Mesothelial cell of epicardium (in vitro differentiated cells): ENCODE data around the gene DNAJC7. TPM values are rescaled to one million over a fixed set of nuclear protein-coding genes. Genes with fewer than 3 reads are reported as not detected.
A peak's percentile ranks its signal among the peaks of the same experiment; 100 is the strongest.

Experiments used
- DNase-seq, 2 experiments: peaks; one replicate each; pipeline ENCODE4 v3.0.0; 2021; ENCODE audit warnings: low spot score in 2 of 2; ENCODE audit not compliant: unreplicated experiment in 2 of 2
- H3K27ac Mint-ChIP-seq: 2 replicates; pipeline ENCODE4 v1.8.0; 2021; ENCODE audit warnings: mixed read lengths
- H3K27me3 Mint-ChIP-seq: 2 replicates; pipeline ENCODE4 v1.8.0; 2021; ENCODE audit warnings: low read depth, mixed read lengths
- H3K36me3 Mint-ChIP-seq: 2 replicates; pipeline ENCODE4 v1.8.0; 2021; ENCODE audit warnings: mixed read lengths
- H3K4me1 Mint-ChIP-seq: 2 replicates; pipeline ENCODE4 v1.8.0; 2021; ENCODE audit warnings: mixed read lengths
- H3K4me3 Mint-ChIP-seq: 2 replicates; pipeline ENCODE4 v1.8.0; 2021; ENCODE audit warnings: mild to moderate bottlenecking, moderate library complexity, mixed read lengths
- H3K9me3 Mint-ChIP-seq: 2 replicates; pipeline ENCODE4 v1.8.0; 2021; ENCODE audit warnings: mixed read lengths
- total RNA-seq: library from RNA; stranded (reverse); gene quantifications from 3 replicates; pipeline ENCODE4 v1.2.1, GENCODE V29; 2021
- TF ChIP-seq, protein P1 (sequence below): fragments of 200-600 bp; sonication (generic); IDR thresholded peaks from one replicate; pipeline ENCODE4 v1.5.0; 2021; ENCODE audit warnings: antibody characterized with exemption; ENCODE audit not compliant: unreplicated experiment

DNAJC7 gene
- total RNA-seq, 1 donor from 2014 or later = 103 TPM

DNA sequence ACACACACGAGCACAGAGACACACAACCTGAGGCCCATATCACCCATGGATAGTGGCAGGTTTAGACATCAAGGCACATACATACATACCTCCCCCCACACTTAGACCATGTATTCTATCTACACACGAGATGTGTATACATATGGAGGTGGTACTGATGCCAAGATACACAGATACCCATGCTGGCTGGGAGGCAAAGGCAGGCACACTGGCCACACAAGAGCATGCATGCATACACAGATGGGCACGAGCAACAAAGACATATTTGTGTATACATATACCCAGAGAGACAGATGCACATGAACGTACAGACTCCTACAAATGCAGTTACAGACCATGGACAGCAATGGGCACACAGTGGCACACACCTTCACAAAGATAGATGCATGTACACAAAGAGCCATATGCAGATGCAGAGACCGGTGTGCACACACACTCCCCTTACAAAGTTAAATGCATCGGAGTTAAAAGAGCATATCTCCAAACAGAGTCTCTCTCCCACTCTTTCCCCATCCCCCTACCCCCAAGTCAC is 35.2 kb upstream of the DNAJC7 start:
- H3K27me3 Mint-ChIP-seq = peaks cover 28% of the 10 kb centered on the region
- no peak overlapping the region for H3K4me3 Mint-ChIP-seq
- peaks cover 34% of the 10 kb centered on the region for H3K4me1 Mint-ChIP-seq
- H3K9me3 Mint-ChIP-seq = no peaks in the 10 kb centered on the region
- no peak for DNase-seq
- no peaks in the 10 kb centered on the region for H3K36me3 Mint-ChIP-seq
- TF ChIP-seq, protein P1, sequence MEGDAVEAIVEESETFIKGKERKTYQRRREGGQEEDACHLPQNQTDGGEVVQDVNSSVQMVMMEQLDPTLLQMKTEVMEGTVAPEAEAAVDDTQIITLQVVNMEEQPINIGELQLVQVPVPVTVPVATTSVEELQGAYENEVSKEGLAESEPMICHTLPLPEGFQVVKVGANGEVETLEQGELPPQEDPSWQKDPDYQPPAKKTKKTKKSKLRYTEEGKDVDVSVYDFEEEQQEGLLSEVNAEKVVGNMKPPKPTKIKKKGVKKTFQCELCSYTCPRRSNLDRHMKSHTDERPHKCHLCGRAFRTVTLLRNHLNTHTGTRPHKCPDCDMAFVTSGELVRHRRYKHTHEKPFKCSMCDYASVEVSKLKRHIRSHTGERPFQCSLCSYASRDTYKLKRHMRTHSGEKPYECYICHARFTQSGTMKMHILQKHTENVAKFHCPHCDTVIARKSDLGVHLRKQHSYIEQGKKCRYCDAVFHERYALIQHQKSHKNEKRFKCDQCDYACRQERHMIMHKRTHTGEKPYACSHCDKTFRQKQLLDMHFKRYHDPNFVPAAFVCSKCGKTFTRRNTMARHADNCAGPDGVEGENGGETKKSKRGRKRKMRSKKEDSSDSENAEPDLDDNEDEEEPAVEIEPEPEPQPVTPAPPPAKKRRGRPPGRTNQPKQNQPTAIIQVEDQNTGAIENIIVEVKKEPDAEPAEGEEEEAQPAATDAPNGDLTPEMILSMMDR = no peak
- no peak overlapping the region for H3K27ac Mint-ChIP-seq

DNA sequence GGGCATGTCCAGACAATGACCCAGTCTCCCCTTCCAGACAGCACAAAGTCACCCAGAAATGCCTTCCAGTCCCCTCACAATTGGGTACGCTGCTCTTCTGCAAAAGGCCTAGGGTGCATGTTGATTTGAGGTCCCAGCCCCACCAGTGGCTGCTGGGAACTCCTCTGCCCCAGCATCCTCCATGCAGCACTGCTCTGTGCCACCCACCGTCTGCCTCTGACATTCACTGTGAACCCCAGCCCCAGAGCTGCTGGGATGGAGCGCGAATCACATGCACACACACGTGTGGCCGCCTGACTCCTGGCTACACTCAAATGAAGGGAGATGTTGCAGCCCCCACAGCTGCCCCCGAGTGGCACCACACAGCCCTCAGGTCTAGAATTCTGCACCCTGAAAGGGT is 34.4 kb upstream of the DNAJC7 start:
- Mint-ChIP-seq H3K9me3 (no peaks in the 10 kb centered on the region), H3K27ac (no peak overlapping the region), H3K27me3 (peaks cover 28% of the 10 kb centered on the region), H3K4me1 (peaks cover 32% of the 10 kb centered on the region), H3K36me3 (no peaks in the 10 kb centered on the region), H3K4me3 (peak overlapping the region; percentile 25)
- TF ChIP-seq, protein P1 = no peak
- DNase-seq = no peak

DNA sequence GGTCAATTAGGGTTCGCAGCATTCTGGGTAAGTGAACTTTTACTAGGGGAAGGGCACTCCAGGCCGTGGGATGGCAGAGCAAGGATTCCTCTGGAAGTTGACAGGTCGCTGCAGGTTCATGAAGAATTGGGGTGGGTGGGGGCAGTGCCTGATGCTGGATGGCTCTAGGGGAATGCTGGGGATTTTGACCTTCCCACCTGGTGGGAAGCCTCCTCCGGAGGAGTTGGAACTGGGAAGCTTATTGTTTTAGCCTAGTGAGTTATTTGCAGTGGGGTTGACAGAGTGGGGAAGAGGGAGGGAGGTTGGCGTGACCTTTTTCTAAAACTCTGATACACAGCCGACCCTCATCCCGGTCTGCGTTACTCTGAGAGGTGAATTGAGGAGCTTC is 33.8 kb upstream of the DNAJC7 start:
- H3K27me3 Mint-ChIP-seq = peaks cover 28% of the 10 kb centered on the region
- H3K4me3 Mint-ChIP-seq = peak overlapping the region; percentile 66
- no peak for DNase-seq
- no peaks in the 10 kb centered on the region for H3K9me3 Mint-ChIP-seq
- H3K36me3 Mint-ChIP-seq = no peaks in the 10 kb centered on the region
- H3K27ac Mint-ChIP-seq = no peak overlapping the region
- TF ChIP-seq, protein P1 = no peak
- H3K4me1 Mint-ChIP-seq = peaks cover 32% of the 10 kb centered on the region

DNA sequence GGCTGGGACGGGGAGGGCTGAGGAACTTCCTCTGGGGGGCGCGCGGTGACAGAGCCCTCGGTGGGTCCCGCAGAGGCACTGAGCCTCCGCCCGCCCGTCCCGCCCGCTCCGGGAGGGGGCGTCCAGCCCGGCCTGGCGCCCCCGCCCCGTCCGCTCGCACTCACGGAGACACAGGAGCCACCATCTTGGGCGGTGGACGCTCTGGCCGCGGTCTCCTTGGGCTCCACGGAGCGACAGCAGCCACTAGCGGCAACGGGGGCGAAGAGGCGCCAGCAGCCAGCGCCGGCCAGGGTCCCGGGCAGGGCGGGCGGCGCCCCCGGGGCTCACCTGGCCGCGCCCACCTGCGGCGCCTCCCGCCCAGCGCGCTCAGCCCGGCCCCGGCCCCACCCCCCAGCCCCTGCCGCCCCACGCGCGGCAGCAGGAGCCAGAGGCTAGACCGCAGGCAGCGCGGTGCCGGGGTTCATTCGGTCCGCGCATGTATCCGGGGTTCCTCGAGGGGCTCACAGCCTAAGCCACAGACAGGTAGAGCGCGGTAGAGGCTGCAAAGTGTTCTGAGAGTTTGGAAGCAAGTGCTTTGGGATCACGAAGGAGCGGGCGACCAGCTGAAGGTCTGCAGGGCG is 33.3 kb upstream of the DNAJC7 start, which contains the start of gene C17orf113:
Gene C17orf113, minus strand, starts transcription at position 209 of the 620 bp plus-strand sequence. CDS start 7,225 bp downstream, outside the sequence.
- Mint-ChIP-seq H3K4me1 (peaks cover 30% of the 10 kb centered on the region), H3K36me3 (no peaks in the 10 kb centered on the region), H3K4me3 (peak within 1 kb of the TSS; percentile 83), H3K27ac (no peak within 1 kb of the TSS), H3K27me3 (peaks cover 28% of the 10 kb centered on the region), H3K9me3 (no peaks in the 10 kb centered on the region)
- TF ChIP-seq, protein P1 = peak; percentile 32
- peak; percentile 52 to 69 for DNase-seq

DNA sequence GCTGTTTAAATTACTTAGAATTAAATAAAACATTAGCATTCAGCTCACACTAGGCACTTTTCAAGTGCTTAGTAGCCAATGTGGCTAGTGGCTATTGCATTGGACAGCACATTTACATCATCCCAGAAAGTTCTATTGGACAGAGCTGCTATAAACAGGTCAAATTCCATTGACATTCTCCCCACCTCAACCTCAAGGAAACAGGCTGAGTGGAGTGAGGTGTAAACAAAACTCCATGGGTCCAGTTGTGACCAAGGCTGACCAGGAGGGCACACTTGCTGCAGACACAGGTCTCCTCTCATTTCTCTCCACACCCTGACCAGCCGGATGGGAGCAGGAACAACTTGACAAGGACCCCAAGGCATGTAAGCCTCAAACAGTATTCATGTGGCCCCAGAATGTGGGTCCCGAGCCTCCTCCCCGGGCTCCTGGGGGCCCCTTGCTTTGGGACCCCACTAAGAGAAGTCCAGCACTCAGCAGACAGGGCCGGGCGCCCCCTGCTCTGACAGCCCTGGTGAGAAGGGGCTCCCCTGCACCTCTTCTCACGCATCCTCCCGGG is 32.7 kb upstream of the DNAJC7 start:
- H3K36me3 Mint-ChIP-seq = no peaks in the 10 kb centered on the region
- no peak overlapping the region for H3K27ac Mint-ChIP-seq
- no peaks in the 10 kb centered on the region for H3K9me3 Mint-ChIP-seq
- peaks cover 25% of the 10 kb centered on the region for H3K27me3 Mint-ChIP-seq
- no peak for DNase-seq
- H3K4me1 Mint-ChIP-seq = peaks cover 24% of the 10 kb centered on the region
- H3K4me3 Mint-ChIP-seq = peak overlapping the region; percentile 83
- TF ChIP-seq, protein P1 = no peak
